HG03575 (cell line): ENCODE results near the gene PARD3B.

ENCODE experiments used
- ATAC-seq: cut with Tn5 transposase; IDR thresholded peaks from one replicate; pipeline ENCODE4 v1.9.1; 2021; ENCODE audit not compliant: unreplicated experiment, insufficient number of reproducible peaks, low FRiP score; ENCODE audit errors: extremely low read depth

Gene PARD3B

GRCh38 chr2:204576362-204576979 lies 31.2 kb downstream of the PARD3B start:
- ATAC-seq = no peak

DNA sequence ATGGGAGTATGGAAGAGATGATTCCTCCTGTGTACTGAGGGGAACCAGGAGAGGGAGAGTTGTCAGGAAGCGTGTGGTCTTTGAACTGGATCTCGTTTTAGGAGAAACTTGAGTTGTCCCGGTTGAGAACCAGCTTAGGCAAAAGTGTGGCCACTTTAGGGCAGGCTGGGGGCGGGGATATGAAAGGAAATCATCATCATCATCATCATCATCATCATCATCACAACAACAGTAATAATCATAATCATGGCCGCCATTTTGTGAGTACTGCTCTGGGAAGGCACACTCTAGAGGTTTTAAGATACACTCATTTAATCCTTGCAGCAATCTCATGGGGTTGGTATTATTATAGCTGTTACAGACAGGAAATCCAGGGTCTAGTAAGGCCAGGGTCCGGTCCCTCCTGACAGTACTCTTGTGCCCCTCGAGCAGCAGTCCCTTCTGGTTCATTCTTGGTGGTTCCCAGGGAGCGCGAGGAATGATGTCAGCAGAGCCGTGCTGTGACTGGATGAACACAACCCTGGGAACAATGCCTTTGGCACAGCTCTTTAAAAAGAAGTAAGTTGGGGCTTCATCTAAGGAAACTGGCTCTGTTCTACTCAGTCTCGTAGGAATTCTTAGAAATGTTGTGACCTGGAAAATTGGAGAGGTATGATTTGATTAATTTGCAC lies 33.8 kb downstream of the PARD3B start:
- no peak for ATAC-seq

- ATAC-seq = no peak
Measured at GRCh38 chr2:204581946-204582345, 36.7 kb downstream of the PARD3B start.

DNA sequence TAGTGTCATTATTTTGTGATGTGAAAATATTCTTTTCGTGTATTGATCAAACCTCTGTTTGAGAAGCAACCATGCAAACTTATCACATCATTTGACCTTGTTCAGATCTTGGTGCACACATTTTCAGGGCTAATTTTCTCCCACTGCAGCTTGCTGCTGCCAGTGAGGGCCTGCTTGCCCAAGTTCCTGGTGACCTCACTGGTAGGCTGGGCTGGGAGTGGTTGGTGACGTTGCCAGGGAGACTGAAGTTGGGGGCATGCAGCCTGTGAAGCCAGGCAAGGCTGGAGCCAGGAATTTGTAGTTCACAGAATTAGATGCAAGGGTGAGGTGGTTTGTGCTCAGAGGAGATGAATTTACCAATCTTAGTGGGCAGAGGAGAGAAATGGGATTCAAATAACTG lies 38.5 kb downstream of the PARD3B start:
- ATAC-seq = no peak

DNA sequence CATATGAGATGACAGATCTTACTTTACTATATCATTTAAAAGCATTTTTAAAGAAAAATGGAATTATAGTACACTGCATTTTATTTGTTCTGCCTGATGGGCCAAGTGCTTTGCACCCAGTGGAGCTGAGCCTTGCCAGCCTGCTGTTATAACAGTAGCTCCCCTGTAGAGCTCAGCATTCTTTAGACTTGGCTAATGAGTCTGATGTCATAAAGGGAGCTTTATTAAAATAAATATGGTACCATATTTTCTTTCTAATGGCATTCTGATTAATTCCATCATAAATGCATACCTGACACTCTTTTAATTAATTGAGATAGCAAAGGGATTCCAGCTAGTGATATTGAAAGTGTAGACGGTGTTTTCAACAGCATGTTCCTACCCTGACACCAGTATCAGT lies 40.7 kb downstream of the PARD3B start:
- no peak for ATAC-seq

- ATAC-seq = no peak
Measured at GRCh38 chr2:204586444-204587180, 41.3 kb downstream of the PARD3B start.

GRCh38 chr2:204590063-204590462 lies 44.8 kb downstream of the PARD3B start:
- no peak for ATAC-seq

- no peak for ATAC-seq
Measured at GRCh38 chr2:204591225-204591624, 46.0 kb downstream of the PARD3B start.

DNA sequence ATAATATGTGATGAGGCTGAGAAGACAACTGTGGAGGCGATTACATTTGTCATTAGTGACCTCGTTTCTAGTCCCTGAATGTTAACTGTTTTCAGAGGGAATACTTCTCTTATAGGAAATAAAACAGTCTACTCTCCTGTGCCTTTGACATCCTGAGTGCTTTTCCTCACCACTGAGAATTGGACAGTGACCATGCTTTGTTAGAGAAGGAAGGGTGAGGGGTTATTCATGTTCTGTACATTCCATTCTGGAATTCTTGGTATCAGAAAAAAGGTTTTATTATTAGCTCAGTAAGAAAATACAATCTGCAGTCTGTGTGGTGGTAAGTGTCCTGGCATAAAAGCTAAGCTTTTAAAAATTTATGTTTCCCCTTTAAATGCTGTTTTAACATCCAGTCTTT lies 58.8 kb downstream of the PARD3B start:
- ATAC-seq = no peak

GRCh38 chr2:204608237-204608939 lies 63.1 kb downstream of the PARD3B start:
- no peak for ATAC-seq

- ATAC-seq = no peak
Measured at GRCh38 chr2:204611017-204611631, 65.8 kb downstream of the PARD3B start.

GRCh38 chr2:204611764-204612163 lies 66.5 kb downstream of the PARD3B start:
- no peak for ATAC-seq

DNA sequence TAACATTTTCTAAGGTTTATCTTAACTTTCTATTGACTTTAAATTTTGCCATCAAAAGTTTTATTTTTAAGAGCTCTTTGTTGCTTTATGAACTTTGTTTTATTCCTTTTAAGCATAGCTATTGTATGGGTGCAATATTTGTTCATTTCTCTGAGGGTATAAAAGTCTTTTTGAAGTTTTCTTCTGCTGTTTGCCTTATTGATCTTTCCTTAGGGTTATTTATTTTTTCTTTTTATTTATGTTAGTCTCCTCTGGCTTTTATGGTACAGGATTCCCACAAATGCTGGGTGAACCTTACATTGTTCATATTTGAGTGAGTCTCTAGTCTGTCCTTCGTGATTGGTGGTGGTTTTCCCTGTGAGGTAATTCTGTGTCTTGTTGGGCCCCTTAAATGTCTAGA lies 68.4 kb downstream of the PARD3B start:
- ATAC-seq = no peak

DNA sequence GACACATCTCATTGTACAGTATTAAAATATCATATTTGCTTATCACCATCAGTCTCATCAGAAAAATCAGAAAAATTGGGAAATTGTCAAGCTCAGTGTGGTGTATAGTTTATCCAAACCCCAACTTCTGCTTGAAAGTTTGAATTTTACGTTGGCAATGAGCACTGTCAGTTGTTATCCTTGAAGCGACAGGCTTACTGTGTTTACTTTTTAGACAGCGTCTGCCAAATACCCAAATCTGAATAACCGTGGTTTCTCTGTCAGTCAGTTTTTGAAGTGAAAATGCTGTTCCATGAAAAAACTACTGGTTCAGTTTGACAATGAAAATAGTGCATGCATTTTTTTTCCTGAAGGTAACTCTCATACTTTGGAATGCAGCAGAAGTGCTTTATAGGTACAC lies 70.2 kb downstream of the PARD3B start:
- ATAC-seq = no peak

DNA sequence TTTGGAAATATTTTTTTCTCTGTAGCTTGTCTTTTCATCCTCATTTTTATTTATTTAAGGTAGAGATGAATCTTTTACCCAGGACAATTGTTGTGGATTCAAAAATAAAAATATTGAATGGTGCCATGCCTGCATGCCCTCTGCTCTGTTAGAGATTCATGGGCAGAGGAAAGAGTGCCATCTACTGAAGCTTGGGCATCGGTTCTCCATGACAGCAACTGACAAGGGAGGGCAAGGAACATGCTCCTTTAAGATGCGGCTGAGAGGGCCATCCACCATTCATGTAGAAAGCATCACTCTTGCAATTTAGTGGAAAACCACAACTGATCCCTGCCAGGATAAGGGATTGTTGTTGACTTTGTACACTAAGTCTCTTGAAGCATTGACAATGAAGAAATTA lies 79.9 kb downstream of the PARD3B start:
- ATAC-seq = no peak

DNA sequence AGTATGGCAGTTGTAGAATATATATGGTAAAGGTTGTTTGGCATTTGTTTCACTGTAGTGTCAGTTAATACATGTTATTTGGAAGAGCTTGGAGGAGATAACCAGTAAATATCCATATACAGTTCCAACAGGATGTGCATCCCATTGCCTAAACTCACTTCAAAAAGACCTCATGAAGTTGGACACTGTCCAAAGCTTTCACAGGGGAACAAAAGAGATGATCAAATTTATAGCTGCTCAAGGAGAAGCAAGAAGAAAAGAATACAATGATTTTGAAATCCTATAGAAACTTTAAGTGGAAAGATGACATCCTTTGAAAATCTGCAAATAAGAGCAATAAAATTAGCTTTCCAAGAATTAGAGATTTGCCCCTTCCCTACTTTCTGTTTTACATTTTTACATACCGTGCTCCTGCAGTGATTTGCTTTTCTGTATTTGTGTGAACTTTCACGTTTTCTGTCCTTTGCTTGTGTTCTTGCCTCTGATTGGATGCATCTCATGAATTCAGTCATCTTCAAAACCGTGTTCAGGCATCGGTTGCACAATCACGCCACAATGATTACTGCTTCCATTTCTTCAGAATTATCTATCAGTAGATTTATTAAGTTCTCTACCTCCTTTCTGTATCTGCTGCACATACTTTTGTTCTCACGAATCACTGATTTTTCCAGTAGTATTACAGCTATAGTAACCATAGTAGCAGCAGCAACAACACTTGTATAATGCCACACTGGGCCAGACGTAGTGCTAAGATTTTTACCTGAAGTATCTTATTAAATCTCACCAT lies 83.8 kb downstream of the PARD3B start:
- no peak for ATAC-seq

GRCh38 chr2:204632410-204632809 lies 87.1 kb downstream of the PARD3B start:
- ATAC-seq = no peak

DNA sequence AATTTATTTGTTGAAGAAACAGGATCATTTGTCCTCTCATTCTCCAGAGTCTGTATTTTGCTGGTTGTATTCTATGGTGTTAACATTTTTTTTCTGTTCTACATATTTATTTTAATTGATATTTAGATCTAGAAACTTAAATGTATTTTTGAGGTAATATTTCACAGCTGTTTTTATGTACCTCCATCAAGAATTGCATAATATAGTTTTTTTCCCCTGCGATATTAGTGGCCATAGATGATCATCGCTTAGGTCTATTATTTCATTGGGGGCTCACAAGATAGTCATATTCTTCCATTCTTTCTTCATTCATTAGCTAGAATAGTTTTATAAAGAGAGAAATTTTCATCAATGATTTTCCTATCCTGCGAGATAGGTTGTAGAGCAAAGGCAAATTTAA lies 89.3 kb downstream of the PARD3B start:
- no peak for ATAC-seq

DNA sequence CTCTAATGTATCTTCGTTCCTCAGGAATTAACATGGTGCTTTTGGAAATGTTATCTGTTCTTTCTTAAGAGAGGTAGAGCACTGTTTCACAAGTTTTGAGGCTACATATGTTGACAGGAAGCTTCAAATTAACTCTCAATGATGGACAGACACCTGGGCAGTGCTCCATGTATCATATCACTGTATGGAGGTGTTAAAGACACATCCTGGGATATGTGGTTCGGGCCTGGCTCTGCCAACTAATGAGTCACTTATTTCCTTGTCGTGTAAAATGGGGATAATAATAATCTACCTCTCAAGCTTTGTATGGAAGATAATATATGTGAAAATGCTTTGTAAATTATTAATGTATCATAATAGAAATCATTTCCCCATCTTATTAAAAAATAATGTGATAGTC lies 90.2 kb downstream of the PARD3B start:
- no peak for ATAC-seq
